Osteoblast (primary cell): ENCODE data around the gene UST. TPM values are rescaled to one million over a fixed set of nuclear protein-coding genes. Genes with fewer than 3 reads are reported as not detected.
"Not testable (repeated sequence)": the region's sequence is repeated elsewhere in the genome, so short reads cannot be mapped to it uniquely, and the experiment has no call there.

ENCODE experiments used
- DNase-seq: peaks from one replicate; pipeline ENCODE4 v3.0.0; 2011; ENCODE audit warnings: low spot score, mixed read lengths; ENCODE audit not compliant: insufficient read length; ENCODE audit errors: missing footprints
- H2AFZ ChIP-seq: 2 replicates; pipeline ENCODE4 v1.6.0; 2011; ENCODE audit warnings: mild to moderate bottlenecking, low read length
- H3K27ac ChIP-seq: 2 replicates; pipeline ENCODE4 v1.5.1; 2011; ENCODE audit warnings: mild to moderate bottlenecking, low read depth, low read length, moderate library complexity
- H3K27me3 ChIP-seq: 2 replicates; pipeline ENCODE4 v1.6.0; 2012; ENCODE audit warnings: mild to moderate bottlenecking, control low read depth, inconsistent platforms, low read length, moderate library complexity; ENCODE audit not compliant: insufficient read depth
- H3K36me3 ChIP-seq: 2 replicates; pipeline ENCODE4 v1.5.1; 2011; ENCODE audit warnings: mild to moderate bottlenecking, low read length, control low read depth, moderate library complexity; ENCODE audit not compliant: insufficient read depth
- H3K4me1 ChIP-seq: 2 replicates; pipeline ENCODE4 v1.5.1; 2011; ENCODE audit warnings: mild to moderate bottlenecking, low read length, control low read depth, moderate library complexity; ENCODE audit not compliant: insufficient read depth
- H3K4me2 ChIP-seq: 2 replicates; pipeline ENCODE4 v1.6.0; 2011; ENCODE audit warnings: mild to moderate bottlenecking, low read length; ENCODE audit not compliant: insufficient read depth
- H3K4me3 ChIP-seq: fragments of 200-600 bp; sonication (generic); 3 replicates; pipeline ENCODE4 v1.5.1; 2012; ENCODE audit warnings: mild to moderate bottlenecking, low read length, inconsistent platforms; ENCODE audit not compliant: insufficient read depth
- H3K79me2 ChIP-seq: 2 replicates; pipeline ENCODE4 v1.6.0; 2012; ENCODE audit warnings: mild to moderate bottlenecking, low read length, control low read depth, inconsistent platforms; ENCODE audit not compliant: insufficient read depth
- H3K9me3 ChIP-seq: 2 replicates; pipeline ENCODE4 v1.5.1; 2011; ENCODE audit warnings: low read depth, low read length, control low read depth
- H4K20me1 ChIP-seq: 2 replicates; pipeline ENCODE4 v1.6.0; 2012; ENCODE audit warnings: mild to moderate bottlenecking, low read length, control low read depth; ENCODE audit not compliant: insufficient read depth
- total RNA-seq: library from RNA; depleted of rRNA; stranded (reverse); fragments of >200 nt; gene quantifications from 2 replicates; pipeline ENCODE4 v1.2.3, GENCODE V29; 2012
- TF ChIP-seq, protein P1 (sequence below): IDR thresholded peaks from 2 replicates; pipeline ENCODE4 v1.5.1; 2011; ENCODE audit warnings: mild to moderate bottlenecking, low read depth, low read length, moderate library complexity; ENCODE audit errors: extremely low read depth

Gene UST
- total RNA-seq, 1 donor, result 18.1 TPM

GRCh38 chr6:148952147-148953035, 205.6 kb downstream of the UST start:
- peak; percentile 9 for DNase-seq
- Histone ChIP-seq H2AFZ (no peak overlapping the region), H4K20me1 (no peaks in the 10 kb centered on the region), H3K4me2 (peak overlapping the region; percentile 50), H3K4me3 (no peak overlapping the region), H3K36me3 (no peaks in the 10 kb centered on the region), H3K9me3 (no peaks in the 10 kb centered on the region), H3K27ac (no peak overlapping the region), H3K79me2 (no peaks in the 10 kb centered on the region), H3K4me1 (peaks cover 6% of the 10 kb centered on the region), H3K27me3 (no peaks in the 10 kb centered on the region)
- TF ChIP-seq, protein P1, sequence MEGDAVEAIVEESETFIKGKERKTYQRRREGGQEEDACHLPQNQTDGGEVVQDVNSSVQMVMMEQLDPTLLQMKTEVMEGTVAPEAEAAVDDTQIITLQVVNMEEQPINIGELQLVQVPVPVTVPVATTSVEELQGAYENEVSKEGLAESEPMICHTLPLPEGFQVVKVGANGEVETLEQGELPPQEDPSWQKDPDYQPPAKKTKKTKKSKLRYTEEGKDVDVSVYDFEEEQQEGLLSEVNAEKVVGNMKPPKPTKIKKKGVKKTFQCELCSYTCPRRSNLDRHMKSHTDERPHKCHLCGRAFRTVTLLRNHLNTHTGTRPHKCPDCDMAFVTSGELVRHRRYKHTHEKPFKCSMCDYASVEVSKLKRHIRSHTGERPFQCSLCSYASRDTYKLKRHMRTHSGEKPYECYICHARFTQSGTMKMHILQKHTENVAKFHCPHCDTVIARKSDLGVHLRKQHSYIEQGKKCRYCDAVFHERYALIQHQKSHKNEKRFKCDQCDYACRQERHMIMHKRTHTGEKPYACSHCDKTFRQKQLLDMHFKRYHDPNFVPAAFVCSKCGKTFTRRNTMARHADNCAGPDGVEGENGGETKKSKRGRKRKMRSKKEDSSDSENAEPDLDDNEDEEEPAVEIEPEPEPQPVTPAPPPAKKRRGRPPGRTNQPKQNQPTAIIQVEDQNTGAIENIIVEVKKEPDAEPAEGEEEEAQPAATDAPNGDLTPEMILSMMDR, result no peak

DNA sequence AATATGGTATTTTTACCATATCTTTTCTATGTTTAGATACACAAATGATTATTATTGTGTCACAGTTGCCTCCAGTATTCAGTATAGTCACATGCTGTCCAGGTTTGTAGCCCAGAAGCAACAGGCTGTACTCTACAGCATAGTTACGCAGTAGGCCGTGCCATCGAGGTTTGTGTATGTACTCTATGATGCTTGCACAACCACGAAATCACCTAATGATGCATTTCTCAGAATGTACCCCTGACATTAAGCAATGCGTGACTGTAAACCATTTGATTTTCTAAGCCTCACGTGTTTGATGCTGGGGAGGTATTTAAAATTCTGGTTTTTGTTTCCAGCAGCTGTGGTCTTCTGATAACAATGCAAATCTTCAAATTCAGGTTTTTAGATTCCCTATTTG, 207.6 kb downstream of the UST start:
- H3K9me3 ChIP-seq, result no peaks in the 10 kb centered on the region
- no peak for DNase-seq

GRCh38 chr6:148954934-148955333, 208.1 kb downstream of the UST start:
- no peak for DNase-seq
- peaks cover 6% of the 10 kb centered on the region for H3K4me1 ChIP-seq
- H3K4me3 ChIP-seq, result no peak overlapping the region
- TF ChIP-seq, protein P1, result no peak
- H3K4me2 ChIP-seq, result no peak overlapping the region
- H3K27me3 ChIP-seq, result no peaks in the 10 kb centered on the region
- H3K79me2 ChIP-seq, result no peaks in the 10 kb centered on the region
- no peak overlapping the region for H3K27ac ChIP-seq
- H3K9me3 ChIP-seq, result no peaks in the 10 kb centered on the region
- no peak overlapping the region for H2AFZ ChIP-seq
- no peaks in the 10 kb centered on the region for H3K36me3 ChIP-seq
- no peaks in the 10 kb centered on the region for H4K20me1 ChIP-seq

More for the DNA sequence above, 207.6 kb downstream of the UST start:
- H3K4me2 ChIP-seq, result no peak overlapping the region
- no peaks in the 10 kb centered on the region for H3K27me3 ChIP-seq
- no peak overlapping the region for H3K4me3 ChIP-seq
- H3K4me1 ChIP-seq, result peaks cover 6% of the 10 kb centered on the region
- H3K79me2 ChIP-seq, result no peaks in the 10 kb centered on the region
- TF ChIP-seq, protein P1, result no peak
- H2AFZ ChIP-seq, result no peak overlapping the region
- no peaks in the 10 kb centered on the region for H4K20me1 ChIP-seq
- no peaks in the 10 kb centered on the region for H3K36me3 ChIP-seq
- no peak overlapping the region for H3K27ac ChIP-seq

- Histone ChIP-seq H3K79me2 (no peaks in the 10 kb centered on the region), H3K9me3 (no peaks in the 10 kb centered on the region), H2AFZ (no peak overlapping the region), H3K4me2 (no peak overlapping the region), H3K4me1 (peaks cover 6% of the 10 kb centered on the region), H3K27ac (no peak overlapping the region), H3K27me3 (no peaks in the 10 kb centered on the region), H4K20me1 (no peaks in the 10 kb centered on the region), H3K36me3 (no peaks in the 10 kb centered on the region), H3K4me3 (no peak overlapping the region)
- DNase-seq, result no peak
- TF ChIP-seq, protein P1, result no peak
Observed at GRCh38 chr6:148955441-148955840, 208.6 kb downstream of the UST start.

GRCh38 chr6:148956163-148956562, 209.3 kb downstream of the UST start:
- H3K79me2 ChIP-seq, H3K27me3 ChIP-seq, H4K20me1 ChIP-seq, H3K4me2 ChIP-seq, H3K4me3 ChIP-seq, H3K36me3 ChIP-seq, H2AFZ ChIP-seq, H3K27ac ChIP-seq, DNase-seq, H3K9me3 ChIP-seq, H3K4me1 ChIP-seq: not testable (repeated sequence)
